Testis (tissue), 3 donors: ENCODE measurements around the gene SURF6. TPM values are rescaled to one million over a fixed set of nuclear protein-coding genes. Genes with fewer than 3 reads are reported as not detected.

Experiments used
- DNase-seq: peaks from one replicate; pipeline ENCODE4 v3.0.0-alpha.2; 2019
- H3K27ac ChIP-seq, 2 donors: fragments of 200-600 bp; sonication (generic); one replicate each; pipeline ENCODE4 v1.5.1; 2019
- H3K27me3 ChIP-seq: fragments of 200-600 bp; sonication (generic); one replicate; pipeline ENCODE4 v1.5.1; 2019
- H3K36me3 ChIP-seq: fragments of 200-600 bp; sonication (generic); one replicate; pipeline ENCODE4 v1.5.1; 2017; ENCODE audit warnings: low read depth; ENCODE audit errors: missing control alignments
- H3K4me1 ChIP-seq: fragments of 200-600 bp; sonication (generic); one replicate; pipeline ENCODE4 v1.5.1; 2019
- H3K4me3 ChIP-seq, 2 donors: fragments of 200-600 bp; sonication (generic); one replicate each; pipeline ENCODE4 v1.5.1; 2017 to 2019
- H3K9me3 ChIP-seq: fragments of 200-600 bp; sonication (generic); one replicate; pipeline ENCODE4 v1.5.1; 2017
- POLR2A ChIP-seq: fragments of 450-650 bp; IDR thresholded peaks from one replicate; pipeline ENCODE4 v1.6.1; 2017; ENCODE audit warnings: antibody characterized with exemption, mild to moderate bottlenecking, moderate library complexity
- WGBS, 2 donors: methylation state at CpG; one replicate each; pipeline ENCODE4 v1.1.5; 2018; 5-methylcytosine and 5-hydroxymethylcytosine counted together
- intact Hi-C: fragments of 100-400 bp; cut with DNase I; formaldehyde crosslinking; loops from one replicate; pipeline ENCODE4 v1.15.1; 2023; ENCODE audit warnings: low total_unique reads
- polyA plus RNA-seq: library from polyadenylated mRNA; stranded (reverse); fragments of 350-450 nt; fragmentation: Illumina TruSeq; extraction: RNeasy Lipid Tissue Mini Kit (QIAGEN cat#74804); gene quantifications from one replicate; pipeline ENCODE4 v1.2.3, GENCODE V29; 2014; ENCODE audit warnings: low read depth, low replicate concordance; ENCODE audit not compliant: insufficient read depth
- total RNA-seq, 2 donors: library from RNA; depleted of rRNA; stranded (reverse); fragments of >200 nt; gene quantifications; one replicate each; pipeline ENCODE4 v1.2.3, GENCODE V29; 2016
- TF ChIP-seq, protein P1 (sequence below), 3 experiments: fragments of 450-650 bp in 2 of 3; fragments of 200-600 bp in 1 of 3; sonication (generic) in 1 of 3; IDR thresholded peaks; one replicate each; pipeline ENCODE4 v1.5.1; 2016 to 2019; ENCODE audit warnings: antibody characterized with exemption in 3 of 3, mild to moderate bottlenecking in 2 of 3, moderate library complexity in 1 of 3

Gene SURF6
- total and polyA plus RNA-seq, 3 donors from 2014 or later = 19.8 to 36.0 (median 28.5) TPM

DNA sequence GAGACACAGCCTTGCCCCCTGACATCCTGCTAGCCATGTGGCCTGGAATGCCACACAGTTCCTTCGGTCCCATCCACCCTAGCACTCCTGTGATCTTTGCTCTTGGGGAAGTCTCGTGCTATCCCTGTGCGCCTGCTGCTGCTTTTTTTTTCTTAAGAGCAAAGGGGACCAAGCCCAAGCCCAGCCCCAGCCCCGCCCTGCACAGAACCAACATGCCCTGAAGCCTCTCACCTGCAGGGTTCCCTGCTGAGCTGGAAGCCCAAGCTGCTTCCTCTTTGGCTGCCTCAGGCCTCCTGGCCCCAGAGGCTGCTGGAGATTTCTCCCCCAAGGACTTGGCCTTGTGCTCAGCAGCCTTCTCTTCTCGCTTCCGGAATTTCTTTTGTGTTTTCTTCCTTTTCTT lies 1.8 kb downstream of the SURF6 start:
- no peak for DNase-seq
- no peaks in the 10 kb centered on the region for H3K9me3 ChIP-seq
- no peaks in the 10 kb centered on the region for H3K36me3 ChIP-seq
- no peak for TF ChIP-seq POLR2A
- TF ChIP-seq, protein P1, sequence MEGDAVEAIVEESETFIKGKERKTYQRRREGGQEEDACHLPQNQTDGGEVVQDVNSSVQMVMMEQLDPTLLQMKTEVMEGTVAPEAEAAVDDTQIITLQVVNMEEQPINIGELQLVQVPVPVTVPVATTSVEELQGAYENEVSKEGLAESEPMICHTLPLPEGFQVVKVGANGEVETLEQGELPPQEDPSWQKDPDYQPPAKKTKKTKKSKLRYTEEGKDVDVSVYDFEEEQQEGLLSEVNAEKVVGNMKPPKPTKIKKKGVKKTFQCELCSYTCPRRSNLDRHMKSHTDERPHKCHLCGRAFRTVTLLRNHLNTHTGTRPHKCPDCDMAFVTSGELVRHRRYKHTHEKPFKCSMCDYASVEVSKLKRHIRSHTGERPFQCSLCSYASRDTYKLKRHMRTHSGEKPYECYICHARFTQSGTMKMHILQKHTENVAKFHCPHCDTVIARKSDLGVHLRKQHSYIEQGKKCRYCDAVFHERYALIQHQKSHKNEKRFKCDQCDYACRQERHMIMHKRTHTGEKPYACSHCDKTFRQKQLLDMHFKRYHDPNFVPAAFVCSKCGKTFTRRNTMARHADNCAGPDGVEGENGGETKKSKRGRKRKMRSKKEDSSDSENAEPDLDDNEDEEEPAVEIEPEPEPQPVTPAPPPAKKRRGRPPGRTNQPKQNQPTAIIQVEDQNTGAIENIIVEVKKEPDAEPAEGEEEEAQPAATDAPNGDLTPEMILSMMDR (IDR thresholded peaks at IDR 0.05) = no peak
- no peaks in the 10 kb centered on the region for H3K27me3 ChIP-seq
- no peak overlapping the region for H3K27ac ChIP-seq
- no peak overlapping the region for H3K4me3 ChIP-seq
- WGBS, 2 donors = 79 to 85% methylated on average over 5 to 6 of the region's 6 CpGs
- intact Hi-C loops = no loop called here
- H3K4me1 ChIP-seq = peaks cover 13% of the 10 kb centered on the region

DNA sequence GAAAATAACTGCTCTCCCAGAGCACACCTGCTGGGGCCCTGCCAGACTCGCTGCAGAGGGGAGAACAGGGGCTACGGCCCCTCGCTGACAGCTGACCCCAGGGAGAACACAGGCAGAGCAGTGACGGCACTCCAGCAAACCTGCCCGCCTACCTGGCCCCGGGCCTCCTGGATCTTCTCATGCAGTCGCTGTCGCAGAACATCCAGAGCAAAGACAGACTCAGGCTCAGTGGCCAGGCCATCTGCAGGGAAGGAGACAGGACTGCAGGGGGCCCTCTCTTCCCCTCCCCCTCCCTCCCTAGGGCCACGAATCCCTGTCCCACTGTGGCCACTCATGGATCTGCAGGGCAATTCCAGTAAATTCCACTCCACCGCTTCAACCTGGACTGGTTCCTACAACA lies 2.4 kb downstream of the SURF6 start:
- WGBS, 2 donors = 90% methylated on average over 8 to 10 of the region's 10 CpGs
- peaks cover 13% of the 10 kb centered on the region for H3K4me1 ChIP-seq
- H3K36me3 ChIP-seq = no peaks in the 10 kb centered on the region
- H3K27me3 ChIP-seq = no peaks in the 10 kb centered on the region
- no peaks in the 10 kb centered on the region for H3K9me3 ChIP-seq
- no peak overlapping the region for H3K27ac ChIP-seq
- no peak overlapping the region for H3K4me3 ChIP-seq
- TF ChIP-seq, protein P1 (IDR thresholded peaks at IDR 0.05) = no peak
- intact Hi-C loops = no loop called here
- DNase-seq = no peak

DNA sequence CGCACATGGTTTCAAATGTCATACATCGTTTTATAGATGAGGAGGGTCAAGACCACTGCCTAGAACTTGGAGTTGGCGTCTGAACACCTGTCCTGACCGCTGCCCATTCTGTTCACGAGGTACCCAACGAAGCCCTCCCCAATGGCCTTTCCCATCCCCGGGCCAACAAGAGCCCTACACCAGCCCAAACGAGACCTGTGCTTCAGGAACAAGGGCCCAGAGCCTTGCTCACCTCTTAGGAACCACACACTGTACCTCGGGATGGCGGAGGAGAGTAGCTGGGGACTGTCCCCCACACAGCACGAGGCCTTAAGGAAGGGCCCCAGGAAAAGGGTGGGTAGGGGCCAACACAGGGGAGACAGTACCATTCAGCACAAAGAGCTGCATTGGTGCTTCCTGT lies 3.0 kb downstream of the SURF6 start:
- intact Hi-C loops = no loop called here
- no peak overlapping the region for H3K4me3 ChIP-seq
- no peak overlapping the region for H3K27ac ChIP-seq
- no peak for DNase-seq
- H3K9me3 ChIP-seq = no peaks in the 10 kb centered on the region
- TF ChIP-seq, protein P1 (IDR thresholded peaks at IDR 0.05) = no peak
- no peak for TF ChIP-seq POLR2A
- H3K4me1 ChIP-seq = peaks cover 13% of the 10 kb centered on the region
- no peaks in the 10 kb centered on the region for H3K36me3 ChIP-seq
- no peaks in the 10 kb centered on the region for H3K27me3 ChIP-seq
- 89 to 90% methylated on average over 10 to 11 of the region's 11 CpGs for WGBS, 2 donors

DNA sequence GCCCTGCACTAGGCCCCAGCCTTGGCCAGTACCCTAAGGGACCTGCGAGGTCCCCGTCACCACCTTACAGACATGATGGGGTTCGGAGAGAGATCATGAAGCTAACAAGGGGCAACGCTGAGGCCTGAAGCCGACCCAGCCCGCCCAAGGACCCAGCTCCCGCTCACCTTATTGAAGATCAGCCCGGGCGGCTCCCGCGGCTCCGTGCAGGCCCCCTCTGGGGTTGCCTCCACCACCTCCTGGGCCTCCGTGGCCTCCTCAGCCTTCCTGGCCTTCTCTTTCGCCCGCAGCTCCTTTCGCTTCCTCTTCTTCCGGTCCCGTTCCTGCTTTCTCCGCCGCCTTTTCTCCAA lies 3.6 kb downstream of the SURF6 start:
- no peaks in the 10 kb centered on the region for H3K9me3 ChIP-seq
- peaks cover 13% of the 10 kb centered on the region for H3K4me1 ChIP-seq
- DNase-seq = no peak
- intact Hi-C loops = no loop called here
- H3K27ac ChIP-seq = no peak overlapping the region
- WGBS, 2 donors = 76 to 82% methylated on average over 16 to 20 of the region's 20 CpGs
- TF ChIP-seq POLR2A = no peak
- TF ChIP-seq, protein P1 (IDR thresholded peaks at IDR 0.05) = no peak
- no peak overlapping the region for H3K4me3 ChIP-seq
- no peaks in the 10 kb centered on the region for H3K27me3 ChIP-seq
- H3K36me3 ChIP-seq = no peaks in the 10 kb centered on the region

DNA sequence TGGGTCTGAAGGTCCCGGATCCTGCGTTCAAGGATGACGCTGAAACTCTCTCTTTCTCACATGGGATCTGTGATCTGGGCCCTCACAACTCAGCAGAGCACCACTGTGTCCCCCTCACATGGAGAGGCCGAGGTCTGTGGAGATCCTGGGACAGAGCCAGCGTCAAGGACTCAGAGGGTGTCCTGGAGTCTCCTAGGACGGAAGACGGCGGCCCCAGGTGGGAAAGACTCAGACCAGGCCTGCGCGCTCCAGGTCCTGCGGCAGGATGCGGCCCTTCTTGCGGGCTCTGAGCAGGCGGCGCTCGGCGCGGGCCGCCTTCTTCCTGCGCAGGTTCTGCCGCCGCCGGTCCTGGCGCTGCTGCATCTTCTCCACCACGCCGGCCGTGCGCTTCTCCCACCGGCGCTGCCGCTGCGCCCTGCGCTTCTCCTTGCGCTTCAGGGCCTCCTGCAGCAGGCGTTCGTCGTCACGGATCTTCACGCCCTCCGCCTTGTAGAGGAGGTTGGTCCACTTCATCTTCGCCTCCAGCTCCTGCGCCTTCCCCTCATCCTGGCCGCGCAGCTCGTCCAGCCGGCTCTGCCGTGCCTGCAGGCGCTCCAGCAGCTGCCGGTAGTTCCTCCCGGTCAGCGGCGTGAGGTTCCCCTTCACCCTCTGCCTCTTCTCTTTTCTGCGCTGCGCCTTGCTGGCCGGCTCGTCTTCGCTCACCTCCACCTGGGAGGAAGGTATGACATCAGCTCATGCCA lies 4.2 kb downstream of the SURF6 start:
- WGBS, 2 donors = 77 to 83% methylated on average over 36 to 57 of the region's 57 CpGs
- intact Hi-C loops = no loop called here
- Histone ChIP-seq H3K4me1 (peaks cover 13% of the 10 kb centered on the region), H3K9me3 (no peaks in the 10 kb centered on the region), H3K36me3 (no peaks in the 10 kb centered on the region), H3K27ac (no peak overlapping the region), H3K27me3 (no peaks in the 10 kb centered on the region), H3K4me3 (no peak overlapping the region)
- no peak for TF ChIP-seq POLR2A
- TF ChIP-seq, protein P1 (IDR thresholded peaks at IDR 0.05) = no peak
- DNase-seq = no peak
